MG63 (cell line): ENCODE measurements around the gene PUSL1. TPM values are rescaled to one million over a fixed set of nuclear protein-coding genes. Genes with fewer than 3 reads are reported as not detected.

Source experiments
- DNase-seq: peaks from one replicate; pipeline ENCODE4 v3.0.0-alpha.2; 2020
- H3K27me3 ChIP-seq: fragments of 250-450 bp; sonication (Bioruptor Pico); 2 replicates; pipeline ENCODE4 v1.5.1; 2020; ENCODE audit warnings: mild to moderate bottlenecking, moderate library complexity
- H3K36me3 ChIP-seq: fragments of 250-450 bp; sonication (Bioruptor Pico); 2 replicates; pipeline ENCODE4 v1.5.1; 2020; ENCODE audit warnings: mild to moderate bottlenecking, moderate library complexity
- H3K4me3 ChIP-seq: fragments of 250-450 bp; sonication (Bioruptor Pico); 2 replicates; pipeline ENCODE4 v1.5.1; 2020; ENCODE audit warnings: mild to moderate bottlenecking, moderate library complexity
- H3K9me3 ChIP-seq: fragments of 250-450 bp; sonication (Bioruptor Pico); 2 replicates; pipeline ENCODE4 v1.5.1; 2020; ENCODE audit warnings: mild to moderate bottlenecking, moderate library complexity
- total RNA-seq: library from RNA; depleted of rRNA; stranded (reverse); fragments of >200 nt; shearing (Covaris generic); gene quantifications from 2 replicates; pipeline ENCODE4 v1.2.3, GENCODE V29; 2014; ENCODE audit warnings: low replicate concordance; rRNA removed

PUSL1 gene
- total RNA-seq, 1 experiment from 2014 or later: 46.7 TPM

DNA sequence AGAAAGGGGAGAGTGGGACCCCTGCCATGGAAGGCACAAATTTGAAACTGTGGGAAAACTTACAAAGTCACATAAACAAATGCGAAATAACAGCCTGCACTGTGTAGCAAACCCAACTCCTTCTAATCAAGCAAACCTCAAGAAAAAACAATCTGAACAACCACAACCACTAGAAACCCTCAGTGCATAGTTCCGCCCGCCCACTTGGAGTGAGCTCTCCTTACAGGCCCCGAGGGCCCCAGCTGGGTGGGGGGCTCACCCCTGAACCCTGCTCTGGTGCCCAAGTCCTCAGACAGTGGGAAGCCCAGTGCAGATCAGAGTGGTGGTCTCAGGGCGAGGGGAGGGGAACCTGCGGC, 50.9 kb downstream of the PUSL1 start:
- Histone ChIP-seq H3K9me3 (no peaks in the 10 kb centered on the region), H3K36me3 (peaks cover 8% of the 10 kb centered on the region), H3K4me3 (peak overlapping the region; percentile 91), H3K27me3 (no peaks in the 10 kb centered on the region)
- peak; percentile 59 for DNase-seq

- DNase-seq: peak; percentile 78
- H3K4me3 ChIP-seq: peak overlapping the region; percentile 91
Measured at GRCh38 chr1:1359664-1360468, 51.5 kb downstream of the PUSL1 start.

GRCh38 chr1:1360506-1361169, 52.2 kb downstream of the PUSL1 start:
- peak; percentile 98 for DNase-seq
- Histone ChIP-seq H3K27me3 (no peaks in the 10 kb centered on the region), H3K36me3 (peaks cover 4% of the 10 kb centered on the region), H3K4me3 (peak overlapping the region; percentile 19), H3K9me3 (no peaks in the 10 kb centered on the region)

More at GRCh38 chr1:1359664-1360468, 51.5 kb downstream of the PUSL1 start:
- H3K27me3 ChIP-seq: no peaks in the 10 kb centered on the region
- H3K9me3 ChIP-seq: no peaks in the 10 kb centered on the region
- H3K36me3 ChIP-seq: peaks cover 4% of the 10 kb centered on the region

Other genes with a start within 250 kb of the PUSL1 start
- not detected in 2 replicates for gene RNF223, start 234.3 kb upstream of the PUSL1 start, total RNA-seq
- 7.3 and 18.2 TPM in 2 replicates for gene C1orf159, start 192.5 kb upstream of the PUSL1 start, total RNA-seq
- gene TTLL10, start 134.7 kb upstream of the PUSL1 start, total RNA-seq: not detected in 2 replicates
- not detected in 2 replicates for gene TNFRSF18, start 102.0 kb upstream of the PUSL1 start, total RNA-seq
- not detected in 2 replicates for gene TNFRSF4, start 94.4 kb upstream of the PUSL1 start, total RNA-seq
- gene SDF4, start 76.6 kb upstream of the PUSL1 start, total RNA-seq: 93.0 and 126 TPM in 2 replicates
- gene B3GALT6, start 76.4 kb upstream of the PUSL1 start, total RNA-seq: 36.6 and 37.4 TPM in 2 replicates
- 0.26 TPM in 1 of 2 replicates, not detected in the other for gene C1QTNF12, start 61.9 kb upstream of the PUSL1 start, total RNA-seq
- 66.2 and 94.1 TPM in 2 replicates for gene UBE2J2, start 34.7 kb upstream of the PUSL1 start, total RNA-seq
- gene SCNN1D, start 28.2 kb upstream of the PUSL1 start, total RNA-seq: 0.20 and 2.5 TPM in 2 replicates
- 20.0 and 24.2 TPM in 2 replicates for gene ACAP3, start 667 bp upstream of the PUSL1 start, total RNA-seq
- gene INTS11, start 16.1 kb downstream of the PUSL1 start, total RNA-seq: 55.9 and 70.5 TPM in 2 replicates
- 18.1 and 31.1 TPM in 2 replicates for gene CPTP, start 16.2 kb downstream of the PUSL1 start, total RNA-seq
- gene TAS1R3, start 22.7 kb downstream of the PUSL1 start, total RNA-seq: not detected in 2 replicates
- 55.3 and 107 TPM in 2 replicates for gene DVL1, start 40.8 kb downstream of the PUSL1 start, total RNA-seq
- gene MXRA8, start 50.0 kb downstream of the PUSL1 start, total RNA-seq: 259 and 316 TPM in 2 replicates
- gene AURKAIP1, start 66.6 kb downstream of the PUSL1 start, total RNA-seq: 94.2 and 226 TPM in 2 replicates
- 45.1 and 47.9 TPM in 2 replicates for gene CCNL2, start 90.7 kb downstream of the PUSL1 start, total RNA-seq
- 32.0 and 55.2 TPM in 2 replicates for gene MRPL20, start 98.7 kb downstream of the PUSL1 start, total RNA-seq
- not detected in 2 replicates for gene ANKRD65, start 112.7 kb downstream of the PUSL1 start, total RNA-seq
- gene VWA1, start 127.1 kb downstream of the PUSL1 start, total RNA-seq: 0.59 and 6.2 TPM in 2 replicates
- gene ATAD3C, start 141.1 kb downstream of the PUSL1 start, total RNA-seq: not detected in 2 replicates
- gene ATAD3B, start 163.2 kb downstream of the PUSL1 start, total RNA-seq: 26.1 and 36.6 TPM in 2 replicates
- gene ATAD3A, start 203.6 kb downstream of the PUSL1 start, total RNA-seq: 66.9 and 74.6 TPM in 2 replicates
- gene TMEM240, start 232.0 kb downstream of the PUSL1 start, total RNA-seq: not detected in 2 replicates